ENCODE measurements around the gene CCIN.

The CCIN gene

GRCh38 chr9:36140086-36141084 lies 28.8 kb upstream of the CCIN start:
- in situ Hi-C loops (cut with MboI; ENCODE audit: low sequenced_read_pairs), result no loop called here

DNA sequence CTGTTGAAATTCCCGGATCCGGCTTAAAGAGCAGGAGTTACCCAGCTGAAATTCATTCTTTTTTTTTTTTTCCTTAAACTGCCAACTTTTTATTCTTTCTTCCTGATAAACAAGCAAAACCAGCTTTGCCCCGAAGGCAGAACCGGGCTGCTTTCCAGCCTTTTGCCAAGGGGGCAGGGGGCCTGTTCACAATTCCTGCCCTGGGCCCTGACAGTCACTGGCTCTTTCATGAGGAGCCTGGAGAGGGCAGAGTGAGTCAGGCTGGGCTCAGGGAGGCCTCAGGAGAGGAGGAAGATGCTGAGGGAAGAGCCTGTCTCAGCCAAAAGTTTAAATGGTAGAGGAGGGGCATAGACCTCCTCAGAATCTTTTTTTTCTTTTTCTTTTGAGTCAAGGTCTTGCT lies 27.9 kb upstream of the CCIN start:
- in situ Hi-C loops (cut with MboI; ENCODE audit: low sequenced_read_pairs), result no loop called here

- in situ Hi-C loops (cut with MboI; ENCODE audit: low sequenced_read_pairs), result no loop called here
Measured at GRCh38 chr9:36141761-36142160, 27.4 kb upstream of the CCIN start.

GRCh38 chr9:36142510-36143244 lies 26.5 kb upstream of the CCIN start:
- in situ Hi-C loops (cut with MboI; ENCODE audit: low sequenced_read_pairs), result no loop called here

- in situ Hi-C loops (cut with MboI; ENCODE audit: low sequenced_read_pairs), result no loop called here
Measured at GRCh38 chr9:36143245-36143641, 25.9 kb upstream of the CCIN start.

GRCh38 chr9:36144309-36145232 lies 24.6 kb upstream of the CCIN start:
- in situ Hi-C loops (cut with MboI; ENCODE audit: low sequenced_read_pairs), result no loop called here

DNA sequence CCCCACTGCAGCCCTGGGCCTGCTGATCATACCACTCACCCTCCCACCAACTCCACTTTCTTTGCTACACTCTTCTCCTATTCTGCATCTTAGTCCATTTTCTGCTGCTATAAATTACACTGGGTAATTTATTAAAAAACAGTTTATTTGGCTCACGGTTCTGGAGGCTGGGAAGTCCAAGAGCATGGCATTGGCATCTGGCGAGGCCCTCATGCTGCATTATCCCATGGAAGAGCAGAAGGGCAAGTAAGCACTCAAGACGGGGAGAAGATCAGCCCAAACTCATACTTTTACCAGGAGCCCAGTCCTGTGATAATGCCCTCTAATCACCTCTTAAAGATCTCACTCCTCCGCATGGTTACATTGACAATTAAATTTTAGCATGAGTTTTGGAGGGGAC lies 23.2 kb upstream of the CCIN start:
- in situ Hi-C loops (cut with MboI; ENCODE audit: low sequenced_read_pairs), result no loop called here

DNA sequence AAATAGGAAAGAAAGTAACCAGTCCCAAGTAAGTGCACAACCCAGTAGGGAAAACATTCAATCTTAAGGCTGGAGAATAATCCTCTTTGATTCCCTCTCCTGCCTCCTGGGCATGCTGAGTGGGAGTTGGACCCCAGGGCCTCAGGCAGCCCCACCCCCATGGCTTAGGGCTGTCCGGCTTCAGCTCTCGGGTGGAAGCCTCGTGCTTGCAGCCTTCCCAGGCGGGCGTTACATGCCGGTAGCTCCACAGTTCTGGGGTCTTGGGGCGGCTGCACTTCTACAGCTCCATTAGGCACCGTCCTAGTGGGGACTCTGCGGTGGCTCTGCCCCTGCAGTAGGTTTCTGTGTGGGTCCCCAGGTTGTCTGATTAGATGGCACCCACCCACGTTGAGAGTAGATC lies 22.5 kb upstream of the CCIN start:
- in situ Hi-C loops (cut with MboI; ENCODE audit: low sequenced_read_pairs), result no loop called here

- in situ Hi-C loops (cut with MboI; ENCODE audit: low sequenced_read_pairs), result no loop called here
Measured at GRCh38 chr9:36147441-36148175, 21.6 kb upstream of the CCIN start.

DNA sequence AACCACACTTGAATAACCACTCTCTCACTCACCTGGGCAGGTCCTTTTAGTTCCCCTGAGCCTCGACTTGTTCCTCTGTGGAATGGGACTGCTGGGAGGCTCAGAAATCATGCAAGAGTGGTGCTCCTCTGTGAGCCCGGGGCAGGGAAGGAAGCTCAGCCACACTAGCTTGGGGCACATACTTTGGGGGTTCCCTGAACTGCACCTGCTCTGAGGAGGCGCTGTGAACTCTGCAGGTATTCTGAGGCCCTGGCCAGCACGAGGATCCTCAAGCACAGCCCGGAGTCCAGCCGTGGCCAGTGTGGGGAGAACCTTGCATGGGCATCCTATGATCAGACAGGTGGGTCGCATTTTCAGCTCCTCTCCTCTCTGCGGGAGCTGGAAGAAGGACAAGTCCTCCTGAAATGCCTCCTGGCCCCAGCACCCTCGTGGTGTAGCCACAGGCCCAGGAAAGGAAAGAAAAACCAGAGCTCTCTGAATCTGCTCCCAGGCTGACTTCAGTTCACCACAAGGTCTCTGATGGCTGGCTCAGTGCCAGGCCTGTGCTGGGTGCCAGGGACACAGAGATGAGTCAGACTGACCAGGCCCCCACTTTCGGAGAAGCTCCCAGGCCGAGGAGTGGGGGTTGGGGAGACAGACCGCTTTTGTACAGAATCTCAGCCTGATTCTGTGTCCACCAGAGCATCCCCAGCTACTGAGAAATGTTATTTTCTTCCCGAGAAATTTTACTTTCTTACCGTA lies 20.7 kb upstream of the CCIN start:
- in situ Hi-C loops (cut with MboI; ENCODE audit: low sequenced_read_pairs), result no loop called here

DNA sequence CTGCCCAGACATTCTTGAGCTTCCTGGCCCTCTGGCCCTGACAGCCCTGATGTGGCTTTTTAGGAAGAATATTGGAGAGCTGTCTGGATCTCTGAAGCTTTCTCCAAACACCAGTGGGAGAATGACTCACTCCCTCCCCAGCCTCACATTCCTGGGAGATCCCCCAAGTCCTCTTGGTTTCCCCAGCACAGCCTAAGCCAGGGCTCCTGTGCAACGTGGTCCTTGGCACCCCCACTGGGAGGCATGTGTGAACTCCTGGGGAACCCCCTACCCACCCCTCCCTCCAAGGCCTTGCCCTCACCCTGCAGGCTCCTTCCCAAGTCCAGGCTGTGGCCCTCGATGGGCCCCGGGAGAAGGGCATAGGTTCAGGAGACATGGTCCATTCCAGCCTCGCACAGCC lies 20.0 kb upstream of the CCIN start:
- in situ Hi-C loops (cut with MboI; ENCODE audit: low sequenced_read_pairs), result no loop called here

- in situ Hi-C loops (cut with MboI; ENCODE audit: low sequenced_read_pairs), result no loop called here
Measured at GRCh38 chr9:36150574-36151315, 18.4 kb upstream of the CCIN start.

DNA sequence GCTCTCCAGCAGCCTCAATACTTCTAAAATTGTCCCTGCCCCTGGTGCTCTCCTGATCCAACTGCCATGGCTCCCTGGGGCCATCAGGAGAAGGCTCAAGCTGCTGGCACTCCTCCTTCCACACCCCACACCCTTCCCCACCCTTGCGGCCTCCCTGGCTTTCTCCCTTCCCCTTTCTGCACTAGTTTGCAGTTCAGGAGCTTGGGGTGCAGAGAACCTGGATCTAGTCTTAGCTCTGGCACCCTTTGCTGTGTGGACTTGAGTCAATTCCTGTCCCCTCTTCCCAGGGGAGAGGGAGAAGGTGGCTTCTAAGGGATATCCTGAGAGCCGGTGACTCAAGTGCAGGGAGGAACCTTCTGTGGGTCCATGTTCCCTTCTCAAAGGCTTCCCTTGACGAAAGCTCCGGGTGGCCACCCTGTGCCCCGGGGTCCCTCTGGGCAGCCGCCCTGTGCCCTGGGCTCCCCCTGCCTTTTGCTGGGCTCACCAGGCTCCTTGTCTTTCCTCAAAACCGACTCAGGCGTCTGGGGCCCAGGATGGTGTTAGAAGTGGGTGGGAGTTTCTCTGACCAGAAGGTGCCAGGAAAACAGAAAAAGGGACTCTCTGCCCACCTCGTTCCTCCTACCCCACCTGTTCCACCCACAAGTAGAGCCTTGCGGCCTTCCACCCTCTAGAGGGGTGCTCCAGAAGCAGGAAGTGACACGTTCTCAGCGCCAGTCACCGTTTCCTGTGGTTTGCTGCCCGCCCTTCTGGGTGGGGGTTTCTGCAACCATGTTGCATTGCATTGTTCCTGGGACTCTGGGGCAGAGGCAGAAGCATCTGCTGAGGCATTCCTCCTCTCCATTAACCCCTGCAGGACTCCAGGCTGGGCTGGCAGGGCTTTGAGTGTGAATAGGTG lies 17.6 kb upstream of the CCIN start:
- in situ Hi-C loops (cut with MboI; ENCODE audit: low sequenced_read_pairs), result no loop called here

DNA sequence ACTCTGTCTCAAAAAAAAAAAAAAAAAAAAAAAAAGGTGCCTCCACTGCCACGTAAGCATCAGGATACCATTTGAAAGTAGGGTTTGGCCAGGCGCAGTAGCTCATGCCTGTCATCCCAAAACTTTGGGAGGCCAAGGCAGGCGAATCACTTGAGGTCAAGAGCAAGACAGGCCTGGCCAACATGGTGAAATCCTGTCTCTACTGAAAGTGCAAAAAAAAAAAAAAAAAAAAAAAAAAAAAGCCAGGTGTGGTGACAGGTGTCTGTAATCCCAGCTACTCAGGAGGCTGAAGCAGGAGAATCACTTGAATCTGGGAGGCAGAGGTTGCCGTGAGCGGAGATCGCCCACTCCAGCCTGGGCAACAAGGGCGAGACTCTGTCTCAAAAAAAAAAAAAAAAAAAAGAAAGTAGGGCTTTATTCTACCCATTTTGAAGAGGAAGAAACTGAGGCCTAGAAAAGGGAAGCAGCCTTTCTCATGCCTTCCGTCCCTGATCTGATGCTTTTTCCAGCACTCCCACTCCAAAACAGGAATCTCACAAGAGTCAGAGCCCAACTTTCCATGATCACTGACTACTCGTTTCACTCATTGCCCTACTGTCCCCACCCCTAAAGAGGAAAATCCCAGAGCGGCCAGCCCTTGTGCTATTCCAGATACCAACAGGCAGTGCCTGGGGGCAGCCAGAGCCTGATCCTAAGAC lies 16.3 kb upstream of the CCIN start:
- in situ Hi-C loops (cut with MboI; ENCODE audit: low sequenced_read_pairs), result no loop called here

- in situ Hi-C loops (cut with MboI; ENCODE audit: low sequenced_read_pairs), result no loop called here
Measured at GRCh38 chr9:36153746-36154145, 15.4 kb upstream of the CCIN start.

GRCh38 chr9:36154331-36154952 lies 14.7 kb upstream of the CCIN start:
- in situ Hi-C loops (cut with MboI; ENCODE audit: low sequenced_read_pairs), result no loop called here

- in situ Hi-C loops (cut with MboI; ENCODE audit: low sequenced_read_pairs), result no loop called here
Measured at GRCh38 chr9:36156116-36156515, 13.1 kb upstream of the CCIN start.

Data from HL-60/S4 treated with phorbol 12-myristate 13-acetate at 8.2 ng/mL for 4 days and 3 days (cell line).